Lung microvascular endothelial cell (primary cell): ENCODE data around the gene MUC16. TPM values are rescaled to one million over a fixed set of nuclear protein-coding genes. Genes with fewer than 3 reads are reported as not detected.
"Not testable (repeated sequence)": the region's sequence is repeated elsewhere in the genome, so short reads cannot be mapped to it uniquely, and the experiment has no call there.

Experiments used
- DNase-seq, 2 donors: peaks; one replicate each; pipeline versions ENCODE4 v3.0.0 to v3.0.0-alpha.2; 2010; ENCODE audit warnings: low read depth in 2 of 2
- total RNA-seq: library from RNA; depleted of rRNA; stranded (reverse); fragments of >200 nt; gene quantifications from 2 replicates; pipeline ENCODE4 v1.2.1, GENCODE V29; 2014

Gene MUC16
- total RNA-seq: under 0.01 TPM in 1 of 2 replicates, not detected in the other

GRCh38 chr19:9009935-9010651, at the start of gene MUC16:
MUC16 (minus strand) TSS chr19:9010409.
- no peak for DNase-seq

GRCh38 chr19:9058905-9059667, 48.9 kb upstream of the MUC16 start:
- DNase-seq: no peak

GRCh38 chr19:9057505-9058258, 47.5 kb upstream of the MUC16 start:
- no peak for DNase-seq

- DNase-seq: not testable (repeated sequence)
Observed at GRCh38 chr19:9056131-9056530, 45.9 kb upstream of the MUC16 start.

GRCh38 chr19:9054765-9055164, 44.6 kb upstream of the MUC16 start:
- no peak for DNase-seq

- no peak for DNase-seq
Observed at GRCh38 chr19:9054207-9054606, 44.0 kb upstream of the MUC16 start.

- DNase-seq: not testable (repeated sequence)
Observed at GRCh38 chr19:9053674-9054073, 43.5 kb upstream of the MUC16 start.

GRCh38 chr19:9052894-9053293, 42.7 kb upstream of the MUC16 start:
- no peak for DNase-seq

GRCh38 chr19:9046694-9047093, 36.5 kb upstream of the MUC16 start:
- no peak for DNase-seq

- DNase-seq: no peak
Observed at GRCh38 chr19:9044449-9044848, 34.2 kb upstream of the MUC16 start.

- DNase-seq: no peak
Observed at GRCh38 chr19:9043524-9043923, 33.3 kb upstream of the MUC16 start.

- no peak for DNase-seq
Observed at GRCh38 chr19:9041023-9041422, 30.8 kb upstream of the MUC16 start.

GRCh38 chr19:9040131-9040530, 29.9 kb upstream of the MUC16 start:
- no peak for DNase-seq

- no peak for DNase-seq
Observed at GRCh38 chr19:9039728-9040127, 29.5 kb upstream of the MUC16 start.

- DNase-seq: no peak
Observed at GRCh38 chr19:9037400-9038062, 27.3 kb upstream of the MUC16 start.

GRCh38 chr19:9032136-9032631, 22.0 kb upstream of the MUC16 start:
- no peak for DNase-seq

GRCh38 chr19:9018163-9018875, 8.1 kb upstream of the MUC16 start:
- DNase-seq: no peak

GRCh38 chr19:9014803-9015202, 4.6 kb upstream of the MUC16 start:
- no peak for DNase-seq

- DNase-seq: no peak
Observed at GRCh38 chr19:9013988-9014387, 3.8 kb upstream of the MUC16 start.

GRCh38 chr19:9011875-9012274, 1.7 kb upstream of the MUC16 start:
- no peak for DNase-seq

GRCh38 chr19:9010693-9011092, 484 bp upstream of the MUC16 start:
- DNase-seq: no peak
